Activated T-helper 17 cell treated with anti-CD3 and anti-CD28 coated beads, Interleukin-2, amount 50 U/mL, for 72 hours (primary cell): ENCODE data around the gene SNRNP200. TPM values are rescaled to one million over a fixed set of nuclear protein-coding genes. Genes with fewer than 3 reads are reported as not detected.

ENCODE experiments used
- ATAC-seq: fragments of 150-1000 bp; cut with Tn5 transposase; replicated peaks from 2 replicates; pipeline ENCODE4 v1.10.0; 2021; ENCODE audit warnings: mild to moderate bottlenecking, moderate library complexity
- H3K27ac Mint-ChIP-seq: one replicate; pipeline ENCODE4 v1.8.0; 2022; ENCODE audit warnings: mixed read lengths
- H3K27me3 Mint-ChIP-seq: one replicate; pipeline ENCODE4 v1.8.0; 2022; ENCODE audit warnings: mixed read lengths
- H3K36me3 Mint-ChIP-seq: one replicate; pipeline ENCODE4 v1.8.0; 2022; ENCODE audit warnings: low read depth, mild to moderate bottlenecking, mixed read lengths
- H3K4me1 Mint-ChIP-seq: one replicate; pipeline ENCODE4 v1.8.0; 2022; ENCODE audit warnings: mixed read lengths
- H3K4me3 Mint-ChIP-seq: one replicate; pipeline ENCODE4 v1.8.0; 2022; ENCODE audit warnings: mild to moderate bottlenecking, mixed read lengths
- H3K9me3 Mint-ChIP-seq: one replicate; pipeline ENCODE4 v1.8.0; 2022; ENCODE audit warnings: mixed read lengths
- total RNA-seq, 2 donors: library from RNA; stranded (reverse); gene quantifications; one replicate each; pipeline ENCODE4 v1.2.3, GENCODE V29; 2022

SNRNP200 gene
- total RNA-seq, 2 donors from 2014 or later = 155 to 198 TPM

GRCh38 chr2:96274355-96275056 lies 30.8 kb downstream of the SNRNP200 start:
- Mint-ChIP-seq H3K4me1 (no peaks in the 10 kb centered on the region), H3K27ac (peak overlapping the region; percentile 52), H3K36me3 (peaks cover 100% of the 10 kb centered on the region), H3K27me3 (no peaks in the 10 kb centered on the region), H3K9me3 (no peaks in the 10 kb centered on the region), H3K4me3 (no peak overlapping the region)
- ATAC-seq = peak; percentile 63

- Mint-ChIP-seq H3K27me3 (no peaks in the 10 kb centered on the region), H3K4me3 (no peak overlapping the region), H3K27ac (no peak overlapping the region), H3K4me1 (peaks cover 3% of the 10 kb centered on the region), H3K36me3 (peaks cover 100% of the 10 kb centered on the region), H3K9me3 (no peaks in the 10 kb centered on the region)
- no peak for ATAC-seq
These were observed 31.6 kb downstream of the SNRNP200 start for GRCh38 chr2:96273763-96274162.

GRCh38 chr2:96271995-96272394 lies 33.4 kb downstream of the SNRNP200 start:
- Mint-ChIP-seq H3K4me1 (peaks cover 13% of the 10 kb centered on the region), H3K4me3 (no peak overlapping the region), H3K36me3 (peaks cover 100% of the 10 kb centered on the region), H3K27me3 (no peaks in the 10 kb centered on the region), H3K9me3 (no peaks in the 10 kb centered on the region), H3K27ac (no peak overlapping the region)
- no peak for ATAC-seq

GRCh38 chr2:96267159-96267971 lies 38.0 kb downstream of the SNRNP200 start:
- H3K4me1 Mint-ChIP-seq = peaks cover 26% of the 10 kb centered on the region
- H3K27ac Mint-ChIP-seq = peak overlapping the region; percentile 89
- H3K4me3 Mint-ChIP-seq = peak overlapping the region; percentile 92
- peak; percentile 60 for ATAC-seq
- H3K36me3 Mint-ChIP-seq = peaks cover 87% of the 10 kb centered on the region
- H3K9me3 Mint-ChIP-seq = no peaks in the 10 kb centered on the region
- no peaks in the 10 kb centered on the region for H3K27me3 Mint-ChIP-seq

GRCh38 chr2:96265840-96266679 lies 39.3 kb downstream of the SNRNP200 start, which contains the start of the genes CIAO1 and TMEM127:
TSS of gene CIAO1 (plus strand) at chr2:96266225. CDS start at chr2:96266351, 126 bp downstream.
TSS of gene TMEM127 (minus strand) at chr2:96265997. CDS start at chr2:96265381, 616 bp downstream.
- ATAC-seq = peak; percentile 94
- peaks cover 26% of the 10 kb centered on the region for H3K4me1 Mint-ChIP-seq
- H3K27me3 Mint-ChIP-seq = no peaks in the 10 kb centered on the region
- H3K4me3 Mint-ChIP-seq = peak within 1 kb of the TSS; percentile 92
- H3K36me3 Mint-ChIP-seq = peaks cover 87% of the 10 kb centered on the region
- H3K27ac Mint-ChIP-seq = peak within 1 kb of the TSS; percentile 89
- no peaks in the 10 kb centered on the region for H3K9me3 Mint-ChIP-seq

GRCh38 chr2:96265349-96265839 lies 40.0 kb downstream of the SNRNP200 start:
- Mint-ChIP-seq H3K36me3 (peaks cover 87% of the 10 kb centered on the region), H3K27me3 (no peaks in the 10 kb centered on the region), H3K9me3 (no peaks in the 10 kb centered on the region), H3K27ac (no peak overlapping the region), H3K4me3 (peak overlapping the region; percentile 92), H3K4me1 (peaks cover 32% of the 10 kb centered on the region)
- ATAC-seq = peak; percentile 5

GRCh38 chr2:96264656-96265348 lies 40.5 kb downstream of the SNRNP200 start:
- peak overlapping the region; percentile 92 for H3K4me3 Mint-ChIP-seq
- H3K27me3 Mint-ChIP-seq = no peaks in the 10 kb centered on the region
- no peak for ATAC-seq
- H3K36me3 Mint-ChIP-seq = peaks cover 83% of the 10 kb centered on the region
- peak overlapping the region; percentile 78 for H3K27ac Mint-ChIP-seq
- peaks cover 33% of the 10 kb centered on the region for H3K4me1 Mint-ChIP-seq
- no peaks in the 10 kb centered on the region for H3K9me3 Mint-ChIP-seq

- no peak for ATAC-seq
- peak overlapping the region; percentile 78 for H3K27ac Mint-ChIP-seq
- peak overlapping the region; percentile 92 for H3K4me3 Mint-ChIP-seq
- peaks cover 36% of the 10 kb centered on the region for H3K4me1 Mint-ChIP-seq
- H3K9me3 Mint-ChIP-seq = no peaks in the 10 kb centered on the region
- peaks cover 76% of the 10 kb centered on the region for H3K36me3 Mint-ChIP-seq
- H3K27me3 Mint-ChIP-seq = no peaks in the 10 kb centered on the region
These were observed 41.3 kb downstream of the SNRNP200 start for GRCh38 chr2:96264086-96264485.

- Mint-ChIP-seq H3K4me3 (no peak overlapping the region), H3K27ac (no peak overlapping the region), H3K27me3 (no peaks in the 10 kb centered on the region), H3K4me1 (peaks cover 23% of the 10 kb centered on the region), H3K9me3 (no peaks in the 10 kb centered on the region), H3K36me3 (peaks cover 67% of the 10 kb centered on the region)
- no peak for ATAC-seq
These were observed 43.0 kb downstream of the SNRNP200 start for GRCh38 chr2:96262306-96262705.

- Mint-ChIP-seq H3K27me3 (no peaks in the 10 kb centered on the region), H3K27ac (peak overlapping the region; percentile 91), H3K9me3 (no peaks in the 10 kb centered on the region), H3K4me1 (peaks cover 23% of the 10 kb centered on the region), H3K36me3 (peaks cover 67% of the 10 kb centered on the region), H3K4me3 (no peak overlapping the region)
- no peak for ATAC-seq
These were observed 43.9 kb downstream of the SNRNP200 start for GRCh38 chr2:96261328-96262003.

GRCh38 chr2:96260387-96261260 lies 44.7 kb downstream of the SNRNP200 start:
- peak overlapping the region; percentile 47 for H3K4me3 Mint-ChIP-seq
- H3K4me1 Mint-ChIP-seq = peaks cover 23% of the 10 kb centered on the region
- H3K9me3 Mint-ChIP-seq = no peaks in the 10 kb centered on the region
- H3K36me3 Mint-ChIP-seq = peaks cover 70% of the 10 kb centered on the region
- H3K27me3 Mint-ChIP-seq = no peaks in the 10 kb centered on the region
- peak overlapping the region; percentile 91 for H3K27ac Mint-ChIP-seq
- ATAC-seq = peak; percentile 70

GRCh38 chr2:96259497-96259921 lies 45.8 kb downstream of the SNRNP200 start:
- Mint-ChIP-seq H3K27ac (peak overlapping the region; percentile 91), H3K9me3 (no peaks in the 10 kb centered on the region), H3K4me3 (no peak overlapping the region), H3K27me3 (no peaks in the 10 kb centered on the region), H3K4me1 (peaks cover 19% of the 10 kb centered on the region), H3K36me3 (peaks cover 77% of the 10 kb centered on the region)
- ATAC-seq = no peak
